Osteocyte (in vitro differentiated cells): ENCODE results near the gene NHSL2. TPM values are rescaled to one million over a fixed set of nuclear protein-coding genes. Genes with fewer than 3 reads are reported as not detected.

Experiments used
- DNase-seq: peaks from one replicate; pipeline ENCODE4 v3.0.0; 2021; ENCODE audit warnings: mixed read lengths; ENCODE audit not compliant: unreplicated experiment; ENCODE audit errors: extremely low spot score
- H3K27ac Mint-ChIP-seq: one replicate; pipeline ENCODE4 v1.8.0; 2021; ENCODE audit warnings: mild to moderate bottlenecking, mixed read lengths; ENCODE audit not compliant: unreplicated experiment
- H3K27me3 Mint-ChIP-seq: one replicate; pipeline ENCODE4 v1.8.0; 2021; ENCODE audit warnings: mixed read lengths; ENCODE audit not compliant: unreplicated experiment
- H3K36me3 Mint-ChIP-seq: one replicate; pipeline ENCODE4 v1.8.0; 2021; ENCODE audit warnings: mixed read lengths; ENCODE audit not compliant: unreplicated experiment
- H3K4me1 Mint-ChIP-seq: one replicate; pipeline ENCODE4 v1.8.0; 2021; ENCODE audit warnings: mixed read lengths; ENCODE audit not compliant: unreplicated experiment
- H3K4me3 Mint-ChIP-seq: one replicate; pipeline ENCODE4 v1.8.0; 2021; ENCODE audit warnings: mild to moderate bottlenecking, moderate library complexity, mixed read lengths; ENCODE audit not compliant: unreplicated experiment
- H3K9me3 Mint-ChIP-seq: one replicate; pipeline ENCODE4 v1.8.0; 2021; ENCODE audit warnings: mixed read lengths; ENCODE audit not compliant: unreplicated experiment
- total RNA-seq: library from RNA; stranded (reverse); gene quantifications from 2 replicates; pipeline ENCODE4 v1.2.1, GENCODE V29; 2021
- TF ChIP-seq, protein P1 (sequence below): fragments of 200-600 bp; sonication (generic); IDR thresholded peaks from 2 replicates; pipeline ENCODE4 v1.5.0; 2021; ENCODE audit warnings: antibody characterized with exemption, mild to moderate bottlenecking, moderate library complexity

Gene NHSL2
- total RNA-seq, 1 donor from 2014 or later: 7.3 TPM

- Mint-ChIP-seq H3K27me3 (no peaks in the 10 kb centered on the region), H3K4me3 (no peak overlapping the region), H3K27ac (no peak overlapping the region), H3K9me3 (peaks cover 13% of the 10 kb centered on the region), H3K36me3 (peaks cover 9% of the 10 kb centered on the region), H3K4me1 (peaks cover 19% of the 10 kb centered on the region)
- TF ChIP-seq, protein P1, sequence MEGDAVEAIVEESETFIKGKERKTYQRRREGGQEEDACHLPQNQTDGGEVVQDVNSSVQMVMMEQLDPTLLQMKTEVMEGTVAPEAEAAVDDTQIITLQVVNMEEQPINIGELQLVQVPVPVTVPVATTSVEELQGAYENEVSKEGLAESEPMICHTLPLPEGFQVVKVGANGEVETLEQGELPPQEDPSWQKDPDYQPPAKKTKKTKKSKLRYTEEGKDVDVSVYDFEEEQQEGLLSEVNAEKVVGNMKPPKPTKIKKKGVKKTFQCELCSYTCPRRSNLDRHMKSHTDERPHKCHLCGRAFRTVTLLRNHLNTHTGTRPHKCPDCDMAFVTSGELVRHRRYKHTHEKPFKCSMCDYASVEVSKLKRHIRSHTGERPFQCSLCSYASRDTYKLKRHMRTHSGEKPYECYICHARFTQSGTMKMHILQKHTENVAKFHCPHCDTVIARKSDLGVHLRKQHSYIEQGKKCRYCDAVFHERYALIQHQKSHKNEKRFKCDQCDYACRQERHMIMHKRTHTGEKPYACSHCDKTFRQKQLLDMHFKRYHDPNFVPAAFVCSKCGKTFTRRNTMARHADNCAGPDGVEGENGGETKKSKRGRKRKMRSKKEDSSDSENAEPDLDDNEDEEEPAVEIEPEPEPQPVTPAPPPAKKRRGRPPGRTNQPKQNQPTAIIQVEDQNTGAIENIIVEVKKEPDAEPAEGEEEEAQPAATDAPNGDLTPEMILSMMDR: no peak
- peak; percentile 46 for DNase-seq
Measured at GRCh38 chrX:72037601-72038000, 127.0 kb downstream of the NHSL2 start.

GRCh38 chrX:72038016-72038415, 127.4 kb downstream of the NHSL2 start:
- Mint-ChIP-seq H3K4me3 (no peak overlapping the region), H3K27me3 (no peaks in the 10 kb centered on the region), H3K9me3 (peaks cover 13% of the 10 kb centered on the region), H3K27ac (no peak overlapping the region), H3K36me3 (peaks cover 9% of the 10 kb centered on the region), H3K4me1 (peaks cover 20% of the 10 kb centered on the region)
- TF ChIP-seq, protein P1: no peak
- DNase-seq: peak; percentile 11

GRCh38 chrX:72038868-72039267, 128.2 kb downstream of the NHSL2 start:
- no peak overlapping the region for H3K27ac Mint-ChIP-seq
- no peak overlapping the region for H3K4me3 Mint-ChIP-seq
- DNase-seq: no peak
- H3K4me1 Mint-ChIP-seq: peaks cover 20% of the 10 kb centered on the region
- TF ChIP-seq, protein P1: no peak
- H3K9me3 Mint-ChIP-seq: peaks cover 13% of the 10 kb centered on the region
- H3K36me3 Mint-ChIP-seq: peaks cover 9% of the 10 kb centered on the region
- no peaks in the 10 kb centered on the region for H3K27me3 Mint-ChIP-seq

DNA sequence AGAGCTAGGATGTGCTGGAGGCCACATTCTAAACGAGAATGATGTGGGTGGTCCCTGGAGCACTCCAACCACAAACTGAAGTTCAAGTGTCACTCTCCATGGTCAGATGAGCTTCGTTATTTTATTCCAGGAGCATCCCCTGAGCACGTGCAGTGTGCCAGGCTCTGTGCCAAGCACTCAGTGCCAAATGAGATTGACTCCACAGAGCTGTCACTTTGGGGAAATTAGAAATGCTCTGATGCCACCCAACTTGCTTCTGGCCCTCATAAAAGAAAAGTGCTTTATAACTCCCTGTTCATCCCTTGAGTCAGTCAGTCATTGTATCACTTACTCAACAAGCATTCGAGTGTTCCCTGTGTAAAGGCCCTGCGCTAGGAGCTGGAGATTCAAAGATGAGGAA, 129.9 kb downstream of the NHSL2 start:
- Mint-ChIP-seq H3K36me3 (peaks cover 11% of the 10 kb centered on the region), H3K9me3 (peaks cover 9% of the 10 kb centered on the region), H3K4me1 (peaks cover 20% of the 10 kb centered on the region), H3K4me3 (no peak overlapping the region), H3K27ac (no peak overlapping the region), H3K27me3 (no peaks in the 10 kb centered on the region)
- TF ChIP-seq, protein P1: no peak
- no peak for DNase-seq

GRCh38 chrX:72041176-72041575, 130.5 kb downstream of the NHSL2 start:
- Mint-ChIP-seq H3K27ac (peak overlapping the region; percentile 81), H3K4me3 (no peak overlapping the region), H3K36me3 (peaks cover 8% of the 10 kb centered on the region), H3K4me1 (peaks cover 20% of the 10 kb centered on the region), H3K27me3 (no peaks in the 10 kb centered on the region), H3K9me3 (peaks cover 6% of the 10 kb centered on the region)
- DNase-seq: no peak
- TF ChIP-seq, protein P1: no peak
